Lower leg skin (tissue), 4 donors: ENCODE results near the gene UBE2Q1. TPM values are rescaled to one million over a fixed set of nuclear protein-coding genes. Genes with fewer than 3 reads are reported as not detected.

Experiments
- DNase-seq, 2 donors: peaks; one replicate each; pipeline ENCODE4 v3.0.0-alpha.2; 2019; ENCODE audit warnings: low spot score in 2 of 2
- H3K4me3 ChIP-seq: fragments of 200-600 bp; sonication (generic); 2 replicates; pipeline ENCODE4 v1.5.1; 2017; ENCODE audit warnings: mild to moderate bottlenecking, low read depth; ENCODE audit not compliant: poor library complexity, severe bottlenecking
- CTCF ChIP-seq, 3 donors: fragments of 450-650 bp; IDR thresholded peaks; one replicate each; pipeline ENCODE4 v1.5.1; 2016; ENCODE audit warnings: antibody characterized with exemption in 3 of 3, mild to moderate bottlenecking in 3 of 3, moderate library complexity in 2 of 3
- POLR2A ChIP-seq, 2 donors: fragments of 450-650 bp; IDR thresholded peaks; one replicate each; pipeline ENCODE4 v1.6.1; 2016 to 2017; ENCODE audit warnings: antibody characterized with exemption in 2 of 2, mild to moderate bottlenecking in 1 of 2, moderate library complexity in 1 of 2
- WGBS, 2 donors: methylation state at CpG; one replicate each; pipeline ENCODE4 v1.1.5; 2018; 5-methylcytosine and 5-hydroxymethylcytosine counted together
- intact Hi-C: fragments of 100-400 bp; cut with DNase I; formaldehyde crosslinking; loops from one replicate; pipeline ENCODE4 v1.15.0; 2023; ENCODE audit warnings: low total_unique reads
- total RNA-seq, 4 donors: library from RNA; depleted of rRNA; stranded (reverse); fragments of >200 nt; gene quantifications; one replicate each; pipeline ENCODE4 v1.1.0, GENCODE V29; 2016

Gene UBE2Q1
- total RNA-seq, 4 donors from 2014 or later: 24.1 to 40.0 (median 32.2) TPM

- no peak for DNase-seq
- intact Hi-C loops: no loop called here
- TF ChIP-seq CTCF (IDR thresholded peaks at IDR 0.05): no peak
- TF ChIP-seq POLR2A (IDR thresholded peaks at IDR 0.05): no peak
- no peak overlapping the region for H3K4me3 ChIP-seq
- 37% methylated on average over 11 of the region's 11 CpGs for WGBS, 2 donors
Measured at GRCh38 chr1:154547105-154547732, 11.2 kb downstream of the UBE2Q1 start.

GRCh38 chr1:154546264-154547063, 12.0 kb downstream of the UBE2Q1 start:
- peak in 1 of 3 donors; percentile 61 for TF ChIP-seq CTCF (IDR thresholded peaks at IDR 0.05)
- TF ChIP-seq POLR2A (IDR thresholded peaks at IDR 0.05): no peak
- no peak for DNase-seq
- no peak overlapping the region for H3K4me3 ChIP-seq
- WGBS, 2 donors: 71 to 73% methylated on average over 13 of the region's 13 CpGs
- intact Hi-C loops: no loop called here

- 66 to 76% methylated on average over 6 of the region's 6 CpGs for WGBS, 2 donors
- intact Hi-C loops: loop anchor here (5.0 kb wide), 1 partner anchor 64 kb away; no protein-coding TSS in a partner anchor
Measured at GRCh38 chr1:154541231-154541630, 17.2 kb downstream of the UBE2Q1 start.

GRCh38 chr1:154539486-154540483, 18.7 kb downstream of the UBE2Q1 start:
- intact Hi-C loops: loop anchor here (5.0 kb wide), 1 partner anchor 62 kb away; no protein-coding TSS in a partner anchor
- WGBS, 2 donors: 86 to 87% methylated on average over 9 of the region's 9 CpGs
- no peak for TF ChIP-seq CTCF (IDR thresholded peaks at IDR 0.05)
- TF ChIP-seq POLR2A (IDR thresholded peaks at IDR 0.05): no peak

More at GRCh38 chr1:154541231-154541630, 17.2 kb downstream of the UBE2Q1 start:
- TF ChIP-seq CTCF (IDR thresholded peaks at IDR 0.05) (no peak), POLR2A (IDR thresholded peaks at IDR 0.05) (no peak)
- H3K4me3 ChIP-seq: no peak overlapping the region
- DNase-seq: no peak

GRCh38 chr1:154536570-154536969, 21.9 kb downstream of the UBE2Q1 start:
- TF ChIP-seq POLR2A (IDR thresholded peaks at IDR 0.05) (no peak), CTCF (IDR thresholded peaks at IDR 0.05) (no peak)
- no peak overlapping the region for H3K4me3 ChIP-seq
- WGBS, 2 donors: 79 to 81% methylated on average over 7 of the region's 7 CpGs
- intact Hi-C loops: no loop called here
- no peak for DNase-seq

More at GRCh38 chr1:154539486-154540483, 18.7 kb downstream of the UBE2Q1 start:
- no peak overlapping the region for H3K4me3 ChIP-seq
- no peak for DNase-seq
